Inferior parietal cortex (tissue), 1 donor: ENCODE results near the gene KCTD7.
"Not testable (repeated sequence)": the region's sequence is repeated elsewhere in the genome, so short reads cannot be mapped to it uniquely, and the experiment has no call there.

Experiments
- DNase-seq: peaks from one replicate; pipeline ENCODE4 v3.0.0-alpha.2; 2016; ENCODE audit errors: extremely low spot score

Gene KCTD7

DNA sequence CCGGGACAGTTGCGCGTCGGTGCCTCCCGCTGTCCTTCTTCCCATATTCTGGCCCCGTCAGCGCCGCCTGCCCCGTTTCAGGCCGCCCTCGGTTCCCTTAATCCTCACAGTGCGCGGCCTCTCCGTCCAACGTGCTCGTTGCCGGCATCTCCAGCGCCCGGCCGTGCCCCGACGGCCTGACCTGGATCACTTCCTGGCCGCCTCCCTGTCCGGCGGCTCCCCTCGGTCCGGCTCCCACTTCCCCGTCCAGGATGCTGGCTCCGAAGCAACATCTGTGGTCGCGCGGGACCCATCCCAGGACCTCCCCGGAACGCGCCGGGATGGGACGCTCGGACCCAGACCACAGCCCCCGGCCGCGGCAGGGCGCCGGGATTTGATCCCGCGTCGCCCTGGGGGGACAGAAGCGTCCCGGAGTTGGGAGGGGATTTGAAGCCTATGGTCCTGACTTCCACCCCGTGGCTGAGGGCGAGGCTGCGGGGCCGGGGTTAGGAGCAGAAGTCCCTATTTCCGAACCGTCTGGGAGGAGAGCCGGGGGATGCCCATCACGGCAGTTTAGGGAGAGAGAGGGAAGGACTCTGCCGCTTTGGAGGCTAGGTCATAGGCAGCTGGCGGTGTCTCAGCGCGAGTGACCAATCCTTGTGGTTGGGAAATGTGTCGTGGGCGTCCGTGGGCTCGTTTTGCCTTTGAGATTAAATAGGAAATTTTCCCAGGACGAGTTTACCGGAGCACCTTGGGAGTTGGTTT is 53.8 kb downstream of the KCTD7 start:
- DNase-seq, result no peak

- DNase-seq, result not testable (repeated sequence)
Measured at GRCh38 chr7:66683094-66683769, 54.6 kb downstream of the KCTD7 start.

DNA sequence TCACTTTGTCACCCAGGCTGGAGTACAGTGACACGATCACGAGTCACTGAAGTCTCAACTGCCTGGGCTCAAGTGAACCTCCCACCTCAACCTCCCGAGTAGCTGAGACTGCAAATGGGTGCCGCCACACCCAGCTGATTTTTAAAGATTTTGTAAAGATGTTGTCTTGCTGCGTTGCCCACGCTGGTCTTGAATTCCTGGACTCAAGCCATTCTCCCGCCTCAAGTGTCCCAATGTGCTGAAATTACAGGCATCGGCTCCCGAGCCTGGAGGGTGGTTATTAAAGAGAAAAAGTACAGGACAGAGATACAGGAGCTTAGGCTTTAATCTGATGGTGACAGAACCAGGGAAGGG is 55.1 kb downstream of the KCTD7 start:
- no peak for DNase-seq

GRCh38 chr7:66685663-66686062 is 57.0 kb downstream of the KCTD7 start:
- DNase-seq, result not testable (repeated sequence)

- no peak for DNase-seq
Measured at GRCh38 chr7:66687186-66687585, 58.5 kb downstream of the KCTD7 start.

DNA sequence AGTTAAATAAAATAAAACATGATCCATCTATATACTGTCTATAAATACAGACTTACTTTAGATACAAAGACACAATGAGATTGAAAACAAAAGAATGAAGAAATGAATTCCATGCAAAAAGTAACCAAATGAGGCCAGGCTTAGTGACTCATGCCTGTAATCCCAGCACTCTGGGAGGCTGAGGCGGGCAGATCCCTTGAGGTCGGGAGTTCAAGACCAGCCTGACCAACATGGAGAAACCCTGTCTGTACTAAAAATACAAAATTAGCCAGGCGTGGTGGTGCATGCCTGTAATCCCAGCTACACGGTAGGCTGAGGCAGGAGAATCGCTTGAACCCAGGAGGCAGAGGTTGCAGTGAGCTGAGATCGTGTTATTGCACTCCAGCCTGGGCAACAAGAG is 59.0 kb downstream of the KCTD7 start:
- DNase-seq, result not testable (repeated sequence)

DNA sequence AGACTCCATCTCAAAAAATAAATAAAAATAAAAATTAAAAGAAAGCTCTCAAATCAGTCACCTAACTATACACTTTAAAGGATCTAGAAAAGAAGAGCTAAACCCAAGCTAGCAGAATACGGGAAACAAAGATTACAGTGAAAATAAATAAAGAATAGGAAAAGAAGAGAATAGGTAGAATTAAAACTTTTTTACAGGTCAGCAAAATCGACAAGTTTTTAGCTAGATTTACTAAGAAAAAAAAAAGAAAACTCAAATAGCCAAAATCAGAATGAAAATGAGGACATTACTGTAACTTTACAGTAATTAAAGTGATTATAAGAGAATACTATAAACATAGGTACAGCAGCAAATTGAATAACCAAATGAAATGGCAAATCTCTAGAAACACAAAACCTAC is 60.4 kb downstream of the KCTD7 start:
- no peak for DNase-seq

- no peak for DNase-seq
Measured at GRCh38 chr7:66693331-66693730, 64.7 kb downstream of the KCTD7 start.
